ENCODE results near the gene ANGPTL8. TPM values are rescaled to one million over a fixed set of nuclear protein-coding genes. Genes with fewer than 3 reads are reported as not detected.

ANGPTL8 gene
- total RNA-seq, 1 experiment from 2014 or later = not detected

DNA sequence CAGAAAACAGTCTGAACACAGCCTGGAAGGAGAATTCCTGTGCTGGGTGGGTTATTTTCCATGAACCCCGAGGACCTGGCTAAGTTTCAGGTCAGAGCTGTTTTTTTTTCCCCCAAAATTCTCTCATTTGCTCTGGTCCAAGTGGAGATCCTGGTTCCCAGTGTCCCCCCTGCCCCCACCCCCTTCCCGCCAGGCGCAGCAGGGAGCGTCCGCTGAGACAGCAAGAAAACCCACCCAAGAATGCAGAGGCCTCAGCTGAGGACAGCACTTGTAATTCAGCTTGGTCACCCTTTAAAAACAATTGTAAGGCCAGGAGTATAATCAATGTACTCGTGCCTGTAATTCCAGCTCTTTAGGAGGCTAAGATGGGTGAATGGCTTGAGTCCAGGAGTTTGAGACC is 45.1 kb downstream of the ANGPTL8 start (continued):
- TF ChIP-seq, protein P1, sequence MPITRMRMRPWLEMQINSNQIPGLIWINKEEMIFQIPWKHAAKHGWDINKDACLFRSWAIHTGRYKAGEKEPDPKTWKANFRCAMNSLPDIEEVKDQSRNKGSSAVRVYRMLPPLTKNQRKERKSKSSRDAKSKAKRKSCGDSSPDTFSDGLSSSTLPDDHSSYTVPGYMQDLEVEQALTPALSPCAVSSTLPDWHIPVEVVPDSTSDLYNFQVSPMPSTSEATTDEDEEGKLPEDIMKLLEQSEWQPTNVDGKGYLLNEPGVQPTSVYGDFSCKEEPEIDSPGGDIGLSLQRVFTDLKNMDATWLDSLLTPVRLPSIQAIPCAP (CRISPR knock-in tag; IDR thresholded peaks at IDR 0.05) = no peak
- no peak for TF ChIP-seq ZNF423 (CRISPR knock-in tag; IDR thresholded peaks at IDR 0.05)
- TF ChIP-seq, protein P2, sequence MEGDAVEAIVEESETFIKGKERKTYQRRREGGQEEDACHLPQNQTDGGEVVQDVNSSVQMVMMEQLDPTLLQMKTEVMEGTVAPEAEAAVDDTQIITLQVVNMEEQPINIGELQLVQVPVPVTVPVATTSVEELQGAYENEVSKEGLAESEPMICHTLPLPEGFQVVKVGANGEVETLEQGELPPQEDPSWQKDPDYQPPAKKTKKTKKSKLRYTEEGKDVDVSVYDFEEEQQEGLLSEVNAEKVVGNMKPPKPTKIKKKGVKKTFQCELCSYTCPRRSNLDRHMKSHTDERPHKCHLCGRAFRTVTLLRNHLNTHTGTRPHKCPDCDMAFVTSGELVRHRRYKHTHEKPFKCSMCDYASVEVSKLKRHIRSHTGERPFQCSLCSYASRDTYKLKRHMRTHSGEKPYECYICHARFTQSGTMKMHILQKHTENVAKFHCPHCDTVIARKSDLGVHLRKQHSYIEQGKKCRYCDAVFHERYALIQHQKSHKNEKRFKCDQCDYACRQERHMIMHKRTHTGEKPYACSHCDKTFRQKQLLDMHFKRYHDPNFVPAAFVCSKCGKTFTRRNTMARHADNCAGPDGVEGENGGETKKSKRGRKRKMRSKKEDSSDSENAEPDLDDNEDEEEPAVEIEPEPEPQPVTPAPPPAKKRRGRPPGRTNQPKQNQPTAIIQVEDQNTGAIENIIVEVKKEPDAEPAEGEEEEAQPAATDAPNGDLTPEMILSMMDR (IDR thresholded peaks at IDR 0.05) = no peak
- no peak for TF ChIP-seq OVOL2 (CRISPR knock-in tag; IDR thresholded peaks at IDR 0.05; ENCODE audit: borderline replicate concordance)
- TF ChIP-seq, protein P3, sequence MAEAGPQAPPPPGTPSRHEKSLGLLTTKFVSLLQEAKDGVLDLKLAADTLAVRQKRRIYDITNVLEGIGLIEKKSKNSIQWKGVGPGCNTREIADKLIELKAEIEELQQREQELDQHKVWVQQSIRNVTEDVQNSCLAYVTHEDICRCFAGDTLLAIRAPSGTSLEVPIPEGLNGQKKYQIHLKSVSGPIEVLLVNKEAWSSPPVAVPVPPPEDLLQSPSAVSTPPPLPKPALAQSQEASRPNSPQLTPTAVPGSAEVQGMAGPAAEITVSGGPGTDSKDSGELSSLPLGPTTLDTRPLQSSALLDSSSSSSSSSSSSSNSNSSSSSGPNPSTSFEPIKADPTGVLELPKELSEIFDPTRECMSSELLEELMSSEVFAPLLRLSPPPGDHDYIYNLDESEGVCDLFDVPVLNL (CRISPR knock-in tag; IDR thresholded peaks at IDR 0.05; ENCODE audit: borderline replicate concordance, low read depth) = no peak
- no peak for TF ChIP-seq RELA (CRISPR knock-in tag; IDR thresholded peaks at IDR 0.05; ENCODE audit: borderline replicate concordance)
- no peak for TF ChIP-seq NFATC4 (CRISPR knock-in tag; IDR thresholded peaks at IDR 0.05)
- TF ChIP-seq ZBTB21 (CRISPR knock-in tag; IDR thresholded peaks at IDR 0.05; ENCODE audit: borderline replicate concordance) = no peak
- no peak for TF ChIP-seq JAZF1 (CRISPR knock-in tag; IDR thresholded peaks at IDR 0.05)

DNA sequence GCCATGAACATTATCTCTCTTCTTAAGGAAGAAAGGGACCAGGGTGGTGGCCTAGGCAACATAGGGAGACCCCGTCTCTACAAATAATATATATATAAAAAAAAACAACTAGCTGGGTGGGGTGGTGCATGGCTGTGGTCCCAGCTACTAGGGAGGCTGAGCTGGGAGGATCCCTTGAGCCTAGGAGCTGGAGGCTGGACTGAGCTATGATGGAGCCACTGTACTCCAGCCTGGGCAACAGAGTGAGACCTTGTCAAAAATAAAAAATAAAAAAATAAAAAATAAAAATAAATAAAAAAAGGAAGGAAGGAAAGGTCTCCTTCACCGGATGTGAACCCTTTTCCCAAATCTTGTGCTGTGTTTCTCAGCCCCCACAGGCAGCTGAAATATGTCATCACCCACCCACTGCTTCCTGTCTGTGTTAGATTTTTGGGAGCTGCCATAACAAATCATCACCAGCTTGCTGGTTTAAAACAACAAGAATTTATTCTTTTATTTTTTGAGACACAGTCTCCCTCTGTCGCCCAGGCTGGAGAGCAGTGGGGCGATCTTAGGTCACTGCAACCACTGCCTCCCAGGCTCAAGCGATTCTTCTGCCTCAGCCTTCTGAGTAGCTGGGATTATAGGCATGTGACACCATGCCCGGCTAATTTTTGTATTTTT is 47.0 kb downstream of the ANGPTL8 start:
- no peaks in the 10 kb centered on the region for H3K27me3 Mint-ChIP-seq (ENCODE audit: low read depth)
- POLR2A ChIA-PET = no interaction called here
- H3K4me3 Mint-ChIP-seq = no peak overlapping the region
- CTCF ChIA-PET = interaction anchor here (1.6 to 3.6 kb wide), 2 partner anchors 75 to 95 kb away, joined by 5 to 12 read pairs; no protein-coding TSS in a partner anchor
- ATAC-seq (no peak), DNase-seq (ENCODE audit: low spot score) (no peak)
- no peaks in the 10 kb centered on the region for H3K9me3 Mint-ChIP-seq
- H3K27ac Mint-ChIP-seq = no peak overlapping the region
- no peaks in the 10 kb centered on the region for H3K36me3 Mint-ChIP-seq
- H3K4me1 Mint-ChIP-seq = no peaks in the 10 kb centered on the region
- TF ChIP-seq FOXP1 (CRISPR knock-in tag; IDR thresholded peaks at IDR 0.05; ENCODE audit: borderline replicate concordance) (no peak), CREB1 (CRISPR knock-in tag; IDR thresholded peaks at IDR 0.05) (no peak), ZNF219 (CRISPR knock-in tag; IDR thresholded peaks at IDR 0.05; ENCODE audit: borderline replicate concordance) (no peak), MYBL2 (CRISPR knock-in tag; IDR thresholded peaks at IDR 0.05) (no peak), CBFB (CRISPR knock-in tag; IDR thresholded peaks at IDR 0.05; ENCODE audit: low read depth) (no peak), ZNF138 (CRISPR knock-in tag; conservative IDR thresholded peaks at IDR 0.05) (no peak), EMX1 (CRISPR knock-in tag; IDR thresholded peaks at IDR 0.05) (no peak), NFATC4 (CRISPR knock-in tag; IDR thresholded peaks at IDR 0.05) (no peak), RORB (CRISPR knock-in tag; IDR thresholded peaks at IDR 0.05) (no peak), GTF2I (CRISPR knock-in tag; conservative IDR thresholded peaks at IDR 0.05) (no peak)
- TF ChIP-seq, protein P4, sequence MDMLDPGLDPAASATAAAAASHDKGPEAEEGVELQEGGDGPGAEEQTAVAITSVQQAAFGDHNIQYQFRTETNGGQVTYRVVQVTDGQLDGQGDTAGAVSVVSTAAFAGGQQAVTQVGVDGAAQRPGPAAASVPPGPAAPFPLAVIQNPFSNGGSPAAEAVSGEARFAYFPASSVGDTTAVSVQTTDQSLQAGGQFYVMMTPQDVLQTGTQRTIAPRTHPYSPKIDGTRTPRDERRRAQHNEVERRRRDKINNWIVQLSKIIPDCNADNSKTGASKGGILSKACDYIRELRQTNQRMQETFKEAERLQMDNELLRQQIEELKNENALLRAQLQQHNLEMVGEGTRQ (CRISPR knock-in tag; IDR thresholded peaks at IDR 0.05) = no peak
- TF ChIP-seq, protein P5, sequence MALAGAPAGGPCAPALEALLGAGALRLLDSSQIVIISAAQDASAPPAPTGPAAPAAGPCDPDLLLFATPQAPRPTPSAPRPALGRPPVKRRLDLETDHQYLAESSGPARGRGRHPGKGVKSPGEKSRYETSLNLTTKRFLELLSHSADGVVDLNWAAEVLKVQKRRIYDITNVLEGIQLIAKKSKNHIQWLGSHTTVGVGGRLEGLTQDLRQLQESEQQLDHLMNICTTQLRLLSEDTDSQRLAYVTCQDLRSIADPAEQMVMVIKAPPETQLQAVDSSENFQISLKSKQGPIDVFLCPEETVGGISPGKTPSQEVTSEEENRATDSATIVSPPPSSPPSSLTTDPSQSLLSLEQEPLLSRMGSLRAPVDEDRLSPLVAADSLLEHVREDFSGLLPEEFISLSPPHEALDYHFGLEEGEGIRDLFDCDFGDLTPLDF (CRISPR knock-in tag; IDR thresholded peaks at IDR 0.05) = no peak
- TF ChIP-seq, protein P6, sequence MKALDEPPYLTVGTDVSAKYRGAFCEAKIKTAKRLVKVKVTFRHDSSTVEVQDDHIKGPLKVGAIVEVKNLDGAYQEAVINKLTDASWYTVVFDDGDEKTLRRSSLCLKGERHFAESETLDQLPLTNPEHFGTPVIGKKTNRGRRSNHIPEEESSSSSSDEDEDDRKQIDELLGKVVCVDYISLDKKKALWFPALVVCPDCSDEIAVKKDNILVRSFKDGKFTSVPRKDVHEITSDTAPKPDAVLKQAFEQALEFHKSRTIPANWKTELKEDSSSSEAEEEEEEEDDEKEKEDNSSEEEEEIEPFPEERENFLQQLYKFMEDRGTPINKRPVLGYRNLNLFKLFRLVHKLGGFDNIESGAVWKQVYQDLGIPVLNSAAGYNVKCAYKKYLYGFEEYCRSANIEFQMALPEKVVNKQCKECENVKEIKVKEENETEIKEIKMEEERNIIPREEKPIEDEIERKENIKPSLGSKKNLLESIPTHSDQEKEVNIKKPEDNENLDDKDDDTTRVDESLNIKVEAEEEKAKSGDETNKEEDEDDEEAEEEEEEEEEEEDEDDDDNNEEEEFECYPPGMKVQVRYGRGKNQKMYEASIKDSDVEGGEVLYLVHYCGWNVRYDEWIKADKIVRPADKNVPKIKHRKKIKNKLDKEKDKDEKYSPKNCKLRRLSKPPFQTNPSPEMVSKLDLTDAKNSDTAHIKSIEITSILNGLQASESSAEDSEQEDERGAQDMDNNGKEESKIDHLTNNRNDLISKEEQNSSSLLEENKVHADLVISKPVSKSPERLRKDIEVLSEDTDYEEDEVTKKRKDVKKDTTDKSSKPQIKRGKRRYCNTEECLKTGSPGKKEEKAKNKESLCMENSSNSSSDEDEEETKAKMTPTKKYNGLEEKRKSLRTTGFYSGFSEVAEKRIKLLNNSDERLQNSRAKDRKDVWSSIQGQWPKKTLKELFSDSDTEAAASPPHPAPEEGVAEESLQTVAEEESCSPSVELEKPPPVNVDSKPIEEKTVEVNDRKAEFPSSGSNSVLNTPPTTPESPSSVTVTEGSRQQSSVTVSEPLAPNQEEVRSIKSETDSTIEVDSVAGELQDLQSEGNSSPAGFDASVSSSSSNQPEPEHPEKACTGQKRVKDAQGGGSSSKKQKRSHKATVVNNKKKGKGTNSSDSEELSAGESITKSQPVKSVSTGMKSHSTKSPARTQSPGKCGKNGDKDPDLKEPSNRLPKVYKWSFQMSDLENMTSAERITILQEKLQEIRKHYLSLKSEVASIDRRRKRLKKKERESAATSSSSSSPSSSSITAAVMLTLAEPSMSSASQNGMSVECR (CRISPR knock-in tag; IDR thresholded peaks at IDR 0.05; ENCODE audit: borderline replicate concordance) = no peak
- TF ChIP-seq, protein P7, sequence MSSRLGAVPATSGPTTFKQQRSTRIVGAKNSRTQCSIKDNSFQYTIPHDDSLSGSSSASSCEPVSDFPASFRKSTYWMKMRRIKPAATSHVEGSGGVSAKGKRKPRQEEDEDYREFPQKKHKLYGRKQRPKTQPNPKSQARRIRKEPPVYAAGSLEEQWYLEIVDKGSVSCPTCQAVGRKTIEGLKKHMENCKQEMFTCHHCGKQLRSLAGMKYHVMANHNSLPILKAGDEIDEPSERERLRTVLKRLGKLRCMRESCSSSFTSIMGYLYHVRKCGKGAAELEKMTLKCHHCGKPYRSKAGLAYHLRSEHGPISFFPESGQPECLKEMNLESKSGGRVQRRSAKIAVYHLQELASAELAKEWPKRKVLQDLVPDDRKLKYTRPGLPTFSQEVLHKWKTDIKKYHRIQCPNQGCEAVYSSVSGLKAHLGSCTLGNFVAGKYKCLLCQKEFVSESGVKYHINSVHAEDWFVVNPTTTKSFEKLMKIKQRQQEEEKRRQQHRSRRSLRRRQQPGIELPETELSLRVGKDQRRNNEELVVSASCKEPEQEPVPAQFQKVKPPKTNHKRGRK (CRISPR knock-in tag; IDR thresholded peaks at IDR 0.05; ENCODE audit: borderline replicate concordance) = no peak
- TF ChIP-seq, protein P8, sequence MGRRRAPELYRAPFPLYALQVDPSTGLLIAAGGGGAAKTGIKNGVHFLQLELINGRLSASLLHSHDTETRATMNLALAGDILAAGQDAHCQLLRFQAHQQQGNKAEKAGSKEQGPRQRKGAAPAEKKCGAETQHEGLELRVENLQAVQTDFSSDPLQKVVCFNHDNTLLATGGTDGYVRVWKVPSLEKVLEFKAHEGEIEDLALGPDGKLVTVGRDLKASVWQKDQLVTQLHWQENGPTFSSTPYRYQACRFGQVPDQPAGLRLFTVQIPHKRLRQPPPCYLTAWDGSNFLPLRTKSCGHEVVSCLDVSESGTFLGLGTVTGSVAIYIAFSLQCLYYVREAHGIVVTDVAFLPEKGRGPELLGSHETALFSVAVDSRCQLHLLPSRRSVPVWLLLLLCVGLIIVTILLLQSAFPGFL (CRISPR knock-in tag; IDR thresholded peaks at IDR 0.05; ENCODE audit: borderline replicate concordance) = no peak
